Limb (tissue), 2 donors: Measurements from ENCODE around the gene ASIC2.

ENCODE experiments used
- DNase-seq, 2 donors: peaks; one replicate each; pipeline ENCODE4 v3.0.0-alpha.2; 2016; ENCODE audit errors: extremely low spot score in 2 of 2

The ASIC2 gene

GRCh38 chr17:33243732-33244131, 49.4 kb downstream of the ASIC2 start:
- no peak for DNase-seq

GRCh38 chr17:33242375-33243124, 50.5 kb downstream of the ASIC2 start:
- no peak for DNase-seq

GRCh38 chr17:33241390-33241789, 51.7 kb downstream of the ASIC2 start:
- DNase-seq: no peak

GRCh38 chr17:33240362-33240761, 52.7 kb downstream of the ASIC2 start:
- no peak for DNase-seq

GRCh38 chr17:33239702-33240101, 53.4 kb downstream of the ASIC2 start:
- DNase-seq: no peak

GRCh38 chr17:33234930-33235685, 58.0 kb downstream of the ASIC2 start:
- DNase-seq: no peak

GRCh38 chr17:33234233-33234632, 58.9 kb downstream of the ASIC2 start:
- no peak for DNase-seq

- DNase-seq: no peak
Observed at GRCh38 chr17:33233811-33234177, 59.3 kb downstream of the ASIC2 start.

GRCh38 chr17:33229499-33229898, 63.6 kb downstream of the ASIC2 start:
- no peak for DNase-seq

GRCh38 chr17:33229028-33229427, 64.1 kb downstream of the ASIC2 start:
- no peak for DNase-seq

- DNase-seq: no peak
Observed at GRCh38 chr17:33228548-33228947, 64.5 kb downstream of the ASIC2 start.

GRCh38 chr17:33227911-33228310, 65.2 kb downstream of the ASIC2 start:
- DNase-seq: no peak

- no peak for DNase-seq
Observed at GRCh38 chr17:33225994-33226393, 67.1 kb downstream of the ASIC2 start.

GRCh38 chr17:33225509-33225908, 67.6 kb downstream of the ASIC2 start:
- DNase-seq: no peak

GRCh38 chr17:33220036-33220435, 73.1 kb downstream of the ASIC2 start:
- no peak for DNase-seq

GRCh38 chr17:33218698-33219601, 74.1 kb downstream of the ASIC2 start:
- no peak for DNase-seq

GRCh38 chr17:33217891-33218290, 75.2 kb downstream of the ASIC2 start:
- DNase-seq: no peak

GRCh38 chr17:33214996-33215395, 78.1 kb downstream of the ASIC2 start:
- DNase-seq: no peak

- peak in 1 of 2 donors; percentile 19 for DNase-seq
Observed at GRCh38 chr17:33210285-33210684, 82.8 kb downstream of the ASIC2 start.

- DNase-seq: no peak
Observed at GRCh38 chr17:33209671-33210070, 83.4 kb downstream of the ASIC2 start.

- no peak for DNase-seq
Observed at GRCh38 chr17:33207231-33207630, 85.9 kb downstream of the ASIC2 start.

GRCh38 chr17:33205552-33205951, 87.5 kb downstream of the ASIC2 start:
- DNase-seq: peak in 1 of 2 donors; percentile 15
